ENCODE results near the gene KRR1. TPM values are rescaled to one million over a fixed set of nuclear protein-coding genes. Genes with fewer than 3 reads are reported as not detected.

Gene KRR1
- polyA plus RNA-seq, 1 of the 3 experiments (the other 2 are of a cell fraction), result 13.8 TPM

GRCh38 chr12:75480469-75480949 is 30.9 kb downstream of the KRR1 start, which contains the start of gene GLIPR1 (continued):
- TF ChIP-seq REST (IDR thresholded peaks at IDR 0.05; ENCODE audit: low read depth, low read length) (0 out of 2 replicates have a peak, but pooled peaks have one; percentile 8), ELF1 (IDR thresholded peaks at IDR 0.05) (no peak), NFIC (IDR thresholded peaks at IDR 0.05; ENCODE audit: borderline replicate concordance) (0 out of 2 replicates have a peak, but pooled peaks have one; percentile 40), RCOR1 (IDR thresholded peaks at IDR 0.05; ENCODE audit: low read length) (no peak), FOSL2 (IDR thresholded peaks at IDR 0.05; ENCODE audit: borderline replicate concordance, low read depth) (peak; percentile 49), NRF1 (IDR thresholded peaks at IDR 0.05; ENCODE audit: low read depth, low read length) (no peak), MXI1 (IDR thresholded peaks at IDR 0.05; ENCODE audit: low read depth, low read length) (no peak), POLR2AphosphoS5 (IDR thresholded peaks at IDR 0.05; ENCODE audit: low read depth, low read length) (peak; percentile 91), CHD2 (IDR thresholded peaks at IDR 0.05; ENCODE audit: low read length, partially characterized antibody) (no peak), FOXM1 (IDR thresholded peaks at IDR 0.05; ENCODE audit: low read depth) (no peak), IRF3 (IDR thresholded peaks at IDR 0.05; ENCODE audit: low read depth, low read length) (no peak), CTCF (IDR thresholded peaks at IDR 0.05) (no peak), RAD21 (IDR thresholded peaks at IDR 0.05; ENCODE audit: low read length) (no peak)
- TF ChIP-seq, protein P1, sequence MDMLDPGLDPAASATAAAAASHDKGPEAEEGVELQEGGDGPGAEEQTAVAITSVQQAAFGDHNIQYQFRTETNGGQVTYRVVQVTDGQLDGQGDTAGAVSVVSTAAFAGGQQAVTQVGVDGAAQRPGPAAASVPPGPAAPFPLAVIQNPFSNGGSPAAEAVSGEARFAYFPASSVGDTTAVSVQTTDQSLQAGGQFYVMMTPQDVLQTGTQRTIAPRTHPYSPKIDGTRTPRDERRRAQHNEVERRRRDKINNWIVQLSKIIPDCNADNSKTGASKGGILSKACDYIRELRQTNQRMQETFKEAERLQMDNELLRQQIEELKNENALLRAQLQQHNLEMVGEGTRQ (IDR thresholded peaks at IDR 0.05; ENCODE audit: borderline replicate concordance, low read depth, low read length), result no peak
- TF ChIP-seq, protein P2, sequence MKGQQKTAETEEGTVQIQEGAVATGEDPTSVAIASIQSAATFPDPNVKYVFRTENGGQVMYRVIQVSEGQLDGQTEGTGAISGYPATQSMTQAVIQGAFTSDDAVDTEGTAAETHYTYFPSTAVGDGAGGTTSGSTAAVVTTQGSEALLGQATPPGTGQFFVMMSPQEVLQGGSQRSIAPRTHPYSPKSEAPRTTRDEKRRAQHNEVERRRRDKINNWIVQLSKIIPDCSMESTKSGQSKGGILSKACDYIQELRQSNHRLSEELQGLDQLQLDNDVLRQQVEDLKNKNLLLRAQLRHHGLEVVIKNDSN (IDR thresholded peaks at IDR 0.05; ENCODE audit: borderline replicate concordance, low read depth), result no peak

Measured in SK-N-SH (cell line).